CD4-positive, alpha-beta T cell treated with Interleukin-4 for 1 hour (primary cell): Measurements from ENCODE around the gene LIPN.
"Not testable (repeated sequence)": the region's sequence is repeated elsewhere in the genome, so short reads cannot be mapped to it uniquely, and the experiment has no call there.

Experiments
- DNase-seq, 2 donors: peaks; one replicate each; pipeline ENCODE4 v3.0.0-alpha.2; 2020 to 2022

The LIPN gene, protein sequence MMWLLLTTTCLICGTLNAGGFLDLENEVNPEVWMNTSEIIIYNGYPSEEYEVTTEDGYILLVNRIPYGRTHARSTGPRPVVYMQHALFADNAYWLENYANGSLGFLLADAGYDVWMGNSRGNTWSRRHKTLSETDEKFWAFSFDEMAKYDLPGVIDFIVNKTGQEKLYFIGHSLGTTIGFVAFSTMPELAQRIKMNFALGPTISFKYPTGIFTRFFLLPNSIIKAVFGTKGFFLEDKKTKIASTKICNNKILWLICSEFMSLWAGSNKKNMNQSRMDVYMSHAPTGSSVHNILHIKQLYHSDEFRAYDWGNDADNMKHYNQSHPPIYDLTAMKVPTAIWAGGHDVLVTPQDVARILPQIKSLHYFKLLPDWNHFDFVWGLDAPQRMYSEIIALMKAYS

DNA sequence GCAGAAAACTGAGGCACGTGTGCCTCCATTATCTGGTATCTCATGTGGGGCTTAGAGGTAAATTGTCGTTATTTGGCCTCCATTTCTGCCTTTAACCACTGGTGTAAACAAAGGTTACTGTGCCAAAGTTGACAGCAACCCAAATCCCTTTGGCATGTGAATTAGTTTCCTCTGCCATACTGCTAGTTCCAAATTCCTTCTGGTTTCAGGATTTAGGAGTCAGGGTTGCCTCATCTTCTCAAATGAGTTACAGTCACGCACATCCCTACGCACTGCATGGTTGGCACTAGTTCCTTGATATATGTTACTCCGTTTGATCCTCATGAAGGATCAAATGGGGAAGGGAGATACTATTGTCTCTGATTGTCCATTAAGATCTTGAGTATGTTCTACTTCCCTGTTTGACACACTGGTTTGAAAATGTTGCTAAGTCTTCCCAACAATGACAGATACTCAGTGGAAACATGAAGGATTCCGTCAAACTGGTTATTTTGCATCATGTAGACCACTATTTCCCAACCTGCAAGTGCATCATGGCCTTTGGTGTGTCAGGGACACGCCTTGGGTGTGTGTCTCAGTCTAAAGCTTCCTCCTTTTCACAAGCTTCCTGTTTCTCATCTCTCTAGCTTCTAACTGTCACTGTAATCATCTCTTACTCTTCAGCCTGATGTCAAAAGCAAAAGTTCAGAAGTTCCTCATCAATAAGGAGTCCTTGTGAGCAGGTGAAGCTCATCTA is at the start of gene LIPN:
LIPN (plus strand) TSS at position 655 of the 736 bp plus-strand sequence. CDS start 1,386 bp downstream, outside the sequence.
- peak; percentile 23 to 75 for DNase-seq

- DNase-seq = no peak
Measured at GRCh38 chr10:88715517-88715916, 44.3 kb upstream of the LIPN start.

DNA sequence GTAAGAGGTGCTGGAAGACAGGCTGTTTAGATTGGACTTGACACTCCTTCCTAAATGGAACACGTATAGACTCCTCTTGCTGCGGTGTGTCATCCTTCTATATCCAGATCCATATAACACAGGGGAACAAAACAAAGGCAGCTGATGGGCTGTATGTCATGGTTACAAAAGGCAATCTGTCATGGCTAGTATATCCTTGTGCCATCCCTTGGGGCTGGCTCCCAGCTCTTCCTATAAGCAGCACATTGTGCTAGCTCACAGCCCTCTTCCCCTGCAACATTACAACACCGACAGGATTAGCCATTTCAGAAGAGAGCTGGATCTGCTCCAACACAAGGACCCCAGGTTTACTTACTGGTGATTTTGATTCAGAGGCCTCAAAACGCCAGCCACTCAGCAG is 38.4 kb upstream of the LIPN start:
- DNase-seq = no peak

DNA sequence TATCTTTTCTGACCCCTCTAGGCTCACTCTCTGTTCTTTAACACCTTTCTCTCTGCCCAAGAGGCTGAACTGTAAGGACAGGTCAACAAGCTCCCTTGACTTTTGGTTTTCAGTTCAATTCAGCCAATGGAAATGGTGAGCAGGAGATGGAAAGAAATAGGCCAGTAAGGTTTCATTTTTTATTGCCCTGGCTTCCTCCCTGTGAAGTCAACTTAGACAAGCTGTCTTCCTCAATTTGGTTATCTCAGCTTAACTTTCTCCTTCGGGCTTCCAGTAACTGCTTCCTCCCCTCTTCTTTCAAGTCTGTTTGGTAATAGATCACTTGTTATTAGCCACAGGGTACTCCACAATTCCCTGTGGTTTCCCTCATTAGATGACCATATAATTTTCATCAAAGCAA is 34.0 kb upstream of the LIPN start:
- DNase-seq = no peak

- DNase-seq = peak; percentile 9 to 16
Measured at GRCh38 chr10:88728107-88728763, 31.6 kb upstream of the LIPN start.

DNA sequence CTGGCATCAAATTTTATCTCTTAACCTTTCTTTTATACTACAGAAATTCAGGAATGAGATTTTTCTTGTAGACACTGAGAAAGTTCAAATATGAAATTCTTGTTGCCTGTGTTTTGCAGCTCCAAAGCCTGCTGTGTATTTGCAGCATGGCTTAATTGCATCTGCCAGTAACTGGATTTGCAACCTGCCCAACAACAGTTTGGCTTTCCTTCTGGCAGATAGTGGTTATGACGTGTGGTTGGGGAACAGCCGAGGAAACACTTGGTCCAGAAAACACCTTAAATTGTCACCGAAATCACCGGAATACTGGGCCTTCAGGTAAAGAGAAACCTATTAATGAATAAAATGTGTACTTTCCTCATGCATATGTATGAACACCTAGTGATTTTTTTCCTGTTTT is 29.0 kb upstream of the LIPN start:
- no peak for DNase-seq

- peak in 1 of 2 donors; percentile 37 for DNase-seq
Measured at GRCh38 chr10:88731296-88731695, 28.5 kb upstream of the LIPN start.

DNA sequence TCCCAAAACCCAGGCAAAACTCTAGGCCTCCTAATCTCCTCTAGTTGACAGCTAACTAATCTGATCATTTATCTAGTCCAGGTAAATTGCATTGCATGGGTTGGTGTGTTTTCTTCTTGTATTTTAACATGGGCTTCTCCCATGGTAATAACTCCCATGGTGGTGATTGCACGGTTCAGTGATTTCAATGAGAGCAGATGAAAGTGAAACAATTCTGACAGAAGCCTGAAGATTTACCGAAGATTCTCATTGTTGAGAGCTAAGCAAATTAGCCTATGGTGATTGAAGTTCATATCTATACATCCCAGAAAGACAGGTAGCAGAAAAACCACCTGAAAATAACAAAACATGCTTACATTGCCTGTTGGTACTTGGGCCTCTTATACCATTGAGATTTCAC is 26.6 kb upstream of the LIPN start:
- no peak for DNase-seq

GRCh38 chr10:88735661-88736060 is 24.2 kb upstream of the LIPN start:
- DNase-seq = no peak

- not testable (repeated sequence) for DNase-seq
Measured at GRCh38 chr10:88741921-88742320, 17.9 kb upstream of the LIPN start.

DNA sequence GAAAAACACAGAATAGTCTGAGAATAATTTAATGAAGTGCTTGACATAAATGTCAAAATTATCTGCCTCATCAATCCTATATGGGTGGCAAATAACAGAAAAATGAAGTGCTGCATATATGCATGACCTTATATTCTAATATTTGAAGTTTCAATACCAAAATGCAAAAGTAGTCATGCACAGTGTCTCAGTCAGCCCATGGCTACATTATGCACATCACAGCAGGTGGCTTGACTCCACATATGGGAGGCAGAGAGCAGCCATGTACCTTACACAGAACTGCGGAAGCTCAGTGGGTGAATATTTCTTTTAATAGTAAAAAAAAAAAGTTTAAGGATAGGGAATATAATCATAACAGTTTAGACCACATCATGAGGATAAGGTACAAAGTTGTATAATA is 17.4 kb upstream of the LIPN start:
- no peak for DNase-seq

DNA sequence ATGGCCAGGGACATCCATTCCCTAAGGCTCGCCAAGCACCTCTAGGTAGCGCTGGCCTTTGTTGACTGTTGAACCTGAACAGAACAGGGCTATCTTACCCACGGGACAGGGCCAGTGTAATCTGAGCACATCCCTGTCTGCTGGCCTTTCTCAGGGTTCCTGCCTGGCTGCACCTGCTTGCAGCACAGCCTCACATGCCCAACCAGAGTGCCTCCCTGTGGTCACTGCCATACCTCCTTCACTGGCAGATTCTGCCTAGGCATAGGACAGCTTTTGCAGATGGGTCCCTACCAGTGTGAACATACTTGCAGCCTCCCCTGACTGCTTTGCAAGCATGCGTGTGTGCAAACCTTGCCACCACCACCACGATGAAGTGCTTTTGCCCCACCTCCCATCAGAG is 15.8 kb upstream of the LIPN start:
- DNase-seq = no peak

DNA sequence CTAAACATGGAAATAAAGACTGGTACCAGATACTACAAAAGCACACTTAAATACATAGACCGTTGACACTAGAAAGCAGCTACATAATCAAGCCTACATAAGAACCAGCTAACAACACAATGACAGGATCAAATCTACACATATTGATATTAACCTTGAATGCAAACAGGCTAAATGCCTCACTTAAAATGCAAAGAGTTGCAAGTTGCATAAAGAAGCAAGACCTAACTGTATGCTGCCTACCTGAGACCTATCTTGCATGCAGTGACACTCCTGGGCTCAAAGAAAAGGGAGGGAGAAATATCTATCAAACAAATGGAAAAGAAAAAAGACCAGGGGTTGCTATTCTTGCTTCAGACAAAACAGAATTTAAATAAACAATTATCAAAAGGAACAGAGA is 14.2 kb upstream of the LIPN start:
- DNase-seq = no peak

DNA sequence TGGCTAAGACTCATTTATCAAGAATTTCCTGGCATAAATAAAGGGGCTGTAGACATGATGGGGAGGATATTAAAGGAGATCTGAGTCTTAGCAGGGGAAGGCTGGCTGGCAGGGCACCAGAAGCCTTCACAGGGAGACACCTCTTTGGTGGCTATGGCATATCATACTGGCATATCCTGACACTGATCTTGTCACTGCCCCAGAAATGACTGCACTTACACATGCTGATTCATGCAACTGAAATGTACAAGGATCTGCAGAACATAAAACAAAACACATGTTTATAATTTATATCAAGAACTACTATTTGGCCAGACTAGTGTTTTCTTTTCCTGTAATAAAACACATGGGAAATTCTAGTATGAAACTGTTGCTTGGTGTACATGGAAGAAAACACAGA is 5.5 kb upstream of the LIPN start:
- DNase-seq = no peak

GRCh38 chr10:88755753-88756152 is 4.1 kb upstream of the LIPN start:
- no peak for DNase-seq

- no peak for DNase-seq
Measured at GRCh38 chr10:88756660-88757059, 3.2 kb upstream of the LIPN start.

DNA sequence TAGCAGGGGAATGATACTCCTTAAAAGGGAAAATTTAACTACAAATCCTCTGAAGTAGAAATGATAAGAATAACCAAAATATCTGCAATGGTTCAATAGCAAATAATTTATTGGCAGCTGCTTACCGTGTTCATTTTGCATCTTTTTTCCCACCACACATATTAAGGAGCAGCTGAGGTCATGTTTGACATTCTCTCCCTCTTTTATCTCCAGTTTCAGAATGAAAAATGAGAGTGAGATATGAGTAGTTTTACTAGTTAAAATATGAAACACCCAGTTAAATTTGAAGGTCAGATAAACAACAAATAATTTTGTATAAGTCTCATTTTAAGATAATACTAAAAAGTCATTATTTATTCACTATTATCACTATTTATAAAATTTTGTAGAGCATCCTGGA is 3.1 kb downstream of the LIPN start:
- no peak for DNase-seq

DNA sequence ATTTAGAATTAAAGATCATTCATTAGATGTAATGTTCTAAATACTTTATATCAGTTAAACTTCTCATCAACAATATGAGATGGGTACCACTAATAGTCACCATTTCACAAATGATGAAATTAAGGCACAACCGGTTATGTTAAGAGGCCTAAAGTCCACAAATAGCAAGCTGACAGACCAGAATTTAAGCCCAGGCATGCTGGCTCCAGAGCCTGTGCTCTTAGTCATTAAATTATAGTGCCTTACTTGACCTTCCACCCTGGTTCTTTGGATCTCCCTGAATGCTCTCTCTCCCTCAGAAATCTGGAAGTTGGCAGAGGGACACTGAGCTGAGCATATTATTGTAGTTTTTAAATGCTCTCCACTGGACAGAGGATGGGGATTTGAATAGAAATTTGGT is 3.6 kb downstream of the LIPN start:
- no peak for DNase-seq

GRCh38 chr10:88764110-88764509 is 4.3 kb downstream of the LIPN start:
- DNase-seq = no peak

DNA sequence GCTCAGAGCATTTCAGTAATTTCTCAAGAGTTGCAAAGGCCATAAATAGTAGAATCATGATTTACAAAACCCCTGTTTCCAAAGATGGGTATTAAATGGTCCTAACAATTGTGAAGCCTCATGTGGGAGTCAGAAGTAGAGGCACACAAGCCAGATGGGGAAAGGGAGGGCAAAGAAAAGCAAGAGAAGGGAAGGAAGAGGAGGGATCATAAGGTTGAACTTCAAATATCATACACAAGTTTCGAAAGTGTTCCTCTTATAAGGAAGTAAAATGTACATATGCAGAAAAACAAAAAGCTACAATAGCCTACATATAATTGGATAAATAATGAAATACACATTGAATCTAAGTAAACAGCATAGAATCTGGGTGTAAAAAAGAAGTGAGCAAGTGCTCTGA is 6.0 kb downstream of the LIPN start:
- no peak for DNase-seq

- no peak for DNase-seq
Measured at GRCh38 chr10:88769384-88769783, 9.6 kb downstream of the LIPN start.

DNA sequence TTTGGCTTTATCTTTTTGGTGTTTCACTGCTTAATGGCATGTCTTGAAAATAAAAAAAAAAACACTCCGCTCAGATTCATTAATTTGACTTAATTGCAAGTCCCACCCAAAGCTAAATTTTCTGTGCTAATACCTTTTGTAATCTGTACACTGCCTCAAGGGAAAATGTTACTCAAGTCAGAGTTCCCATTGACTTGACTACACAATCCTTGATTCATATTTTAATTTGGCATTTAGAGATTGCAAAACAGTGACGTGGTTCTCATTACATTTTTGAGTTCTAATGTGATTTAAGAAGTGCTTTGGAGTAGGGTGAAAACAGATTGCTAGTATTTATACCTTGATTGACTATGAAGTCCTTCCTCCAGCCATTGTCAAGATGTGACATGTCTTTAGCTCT is 21.4 kb downstream of the LIPN start:
- DNase-seq = no peak

- DNase-seq = no peak
Measured at GRCh38 chr10:88782222-88782621, 22.4 kb downstream of the LIPN start.

DNA sequence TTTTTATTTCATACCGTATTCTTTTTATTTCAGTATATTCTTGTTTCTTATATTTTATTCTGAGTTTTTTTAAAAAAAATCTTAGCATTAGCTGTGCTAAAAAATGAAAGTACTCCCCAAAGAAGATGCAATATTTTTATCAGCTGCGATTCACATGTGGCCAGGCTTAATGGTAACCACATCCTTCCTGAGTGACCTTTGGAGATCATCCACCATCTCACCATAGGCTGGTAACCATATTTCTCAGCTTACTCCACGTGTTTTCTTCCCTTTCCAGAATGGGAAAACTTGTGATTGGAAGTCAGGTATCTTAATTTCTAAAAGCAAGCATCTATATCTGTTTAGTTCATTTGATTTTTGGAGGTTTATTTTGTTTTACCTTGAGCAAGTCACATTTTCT is 23.9 kb downstream of the LIPN start:
- no peak for DNase-seq
